Measurements from ENCODE around the gene PHLPP1.
"Not testable (repeated sequence)": the region's sequence is repeated elsewhere in the genome, so short reads cannot be mapped to it uniquely, and the experiment has no call there.

Gene PHLPP1

DNA sequence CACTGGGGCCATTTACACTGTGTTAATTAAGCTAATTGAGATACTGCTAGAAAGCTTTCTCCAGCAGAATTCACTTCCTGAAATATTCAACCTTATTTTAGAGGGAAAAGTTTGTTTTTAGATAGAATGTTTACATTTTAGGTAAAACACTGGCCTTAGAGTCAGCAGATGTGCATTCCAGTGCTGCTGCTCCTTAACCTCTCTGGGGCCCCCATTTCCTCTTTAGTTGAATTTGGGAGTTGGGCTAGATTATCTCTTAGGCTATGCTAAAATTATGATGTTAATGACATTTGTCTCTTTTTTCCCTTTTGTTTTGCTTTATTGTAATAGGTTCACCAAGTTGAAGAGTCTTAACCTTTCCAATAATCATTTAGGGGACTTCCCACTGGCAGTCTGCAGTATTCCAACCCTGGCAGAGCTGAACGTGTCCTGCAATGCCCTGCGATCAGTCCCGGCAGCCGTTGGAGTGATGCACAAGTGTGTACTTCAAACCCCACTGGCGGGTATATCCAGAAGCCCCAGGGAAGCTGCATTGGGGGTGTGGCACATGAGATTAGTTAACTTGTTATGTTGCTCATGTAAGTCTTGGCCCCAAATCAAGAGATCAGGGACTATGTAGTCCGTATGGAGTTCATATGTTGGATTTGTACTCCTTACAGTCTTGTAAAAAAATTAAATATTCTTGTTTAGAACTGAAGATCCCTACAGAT is 179.5 kb downstream of the PHLPP1 start:
- DNase-seq (ENCODE audit: low read depth in 2 of 2) = no peak

DNA sequence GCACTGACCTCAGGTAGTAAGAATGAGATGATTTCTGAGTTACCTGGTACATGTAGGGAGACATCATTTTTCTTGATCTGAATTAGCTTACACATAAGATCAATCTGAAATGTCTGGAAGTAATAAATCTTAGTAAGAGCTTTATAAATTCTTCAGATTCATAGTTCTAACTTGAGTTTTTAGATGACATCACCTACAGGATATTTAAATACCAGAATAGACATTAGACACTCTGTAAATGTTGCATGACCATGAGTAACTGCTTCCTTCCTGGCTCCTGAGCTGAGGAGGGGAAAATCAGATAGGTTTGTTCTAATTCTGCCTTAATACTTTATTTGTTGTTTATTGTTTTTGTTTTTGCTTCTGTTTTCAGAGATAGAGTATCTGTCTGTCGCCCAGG is 181.8 kb downstream of the PHLPP1 start:
- DNase-seq (ENCODE audit: low read depth in 2 of 2) = no peak

DNA sequence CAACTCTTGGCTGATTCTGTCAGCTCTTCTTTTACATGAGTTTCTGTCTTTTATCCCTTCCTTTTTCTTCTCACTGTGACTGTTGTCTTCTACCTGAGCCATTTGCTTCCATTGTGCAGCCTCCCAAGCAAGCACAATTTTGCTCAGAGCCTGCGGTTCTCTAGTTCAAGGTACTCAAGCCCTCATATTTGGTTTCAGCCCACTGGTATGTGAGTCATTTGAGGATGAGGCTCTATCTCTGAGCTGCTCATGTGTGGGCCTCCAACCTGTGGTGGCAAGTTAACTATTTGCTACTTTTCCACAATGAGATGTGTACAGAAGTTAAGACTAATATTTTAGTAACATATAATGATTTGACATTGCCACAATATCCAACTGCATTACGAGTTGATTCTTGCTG is 183.0 kb downstream of the PHLPP1 start:
- no peak for DNase-seq (ENCODE audit: low read depth in 2 of 2)

DNA sequence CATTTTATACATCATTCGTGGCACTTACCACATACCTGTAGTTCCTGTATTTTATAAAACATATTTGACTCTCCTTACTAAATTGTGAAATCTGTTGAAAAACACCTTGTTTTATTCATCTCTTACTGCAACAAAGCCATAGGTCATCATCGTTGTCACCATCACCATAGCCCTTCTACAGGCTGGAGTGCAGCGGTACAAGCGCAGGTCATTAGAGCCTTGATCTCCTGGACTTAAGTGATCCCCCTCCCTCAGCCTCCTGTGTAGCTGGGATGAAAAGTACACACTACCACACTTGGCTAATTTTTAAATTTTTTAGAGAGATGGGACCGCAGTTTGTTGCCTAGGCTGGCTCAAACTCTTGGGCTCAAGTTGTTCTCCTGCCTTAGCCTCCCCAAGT is 184.2 kb downstream of the PHLPP1 start:
- no peak for DNase-seq (ENCODE audit: low read depth in 2 of 2)

DNA sequence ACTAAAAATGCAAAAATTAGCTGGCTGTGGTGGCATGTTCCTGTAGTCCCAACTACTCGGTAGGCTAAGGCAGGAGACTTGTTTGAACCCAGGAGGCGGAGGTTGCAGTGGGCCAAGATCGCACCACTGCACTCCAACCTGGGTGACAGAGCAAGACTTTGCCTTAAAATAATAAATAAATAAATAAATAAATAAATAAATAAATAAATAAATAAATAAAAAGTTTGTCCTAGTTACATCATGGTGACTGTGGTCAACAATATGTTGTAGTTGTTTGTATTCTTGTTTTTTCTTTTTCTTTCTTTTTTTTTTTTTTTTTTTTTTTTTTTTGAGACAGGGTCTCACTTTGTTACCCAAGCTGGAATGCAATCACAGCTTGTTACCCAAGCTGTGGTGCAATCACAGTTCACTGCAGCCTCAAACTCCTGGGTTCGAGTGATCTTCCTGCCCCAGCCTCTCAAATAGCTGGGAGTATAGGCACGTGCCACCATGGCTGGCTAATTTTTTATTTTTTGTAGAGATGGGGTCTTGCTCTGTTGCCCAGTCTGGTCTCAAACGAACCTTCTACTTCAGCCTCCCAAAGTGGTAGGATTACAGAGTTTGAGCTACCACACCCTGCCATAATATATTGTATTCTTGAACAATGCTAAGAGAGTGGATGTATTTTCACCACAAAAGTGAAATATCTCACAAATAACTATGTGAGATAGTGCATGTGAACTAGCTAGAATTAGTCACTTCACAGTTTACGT is 185.0 kb downstream of the PHLPP1 start:
- DNase-seq (ENCODE audit: low read depth in 2 of 2) = no peak

DNA sequence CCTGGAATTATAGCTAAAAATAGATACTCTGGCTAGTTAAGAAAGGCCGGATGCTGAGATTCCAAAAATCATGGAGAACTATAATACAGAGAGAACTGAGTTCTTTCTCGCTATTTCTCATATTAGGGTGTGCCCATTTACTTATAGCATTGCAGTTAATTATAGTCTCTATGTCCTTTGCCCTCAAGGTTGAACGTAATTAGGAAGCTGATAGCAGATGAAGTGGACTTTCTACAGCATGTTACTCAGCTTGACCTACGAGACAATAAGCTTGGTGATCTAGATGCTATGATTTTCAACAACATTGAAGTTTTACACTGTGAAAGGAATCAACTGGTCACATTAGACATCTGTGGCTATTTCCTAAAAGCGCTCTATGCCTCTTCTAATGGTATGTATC is 187.4 kb downstream of the PHLPP1 start:
- DNase-seq (ENCODE audit: low read depth in 2 of 2) = no peak

DNA sequence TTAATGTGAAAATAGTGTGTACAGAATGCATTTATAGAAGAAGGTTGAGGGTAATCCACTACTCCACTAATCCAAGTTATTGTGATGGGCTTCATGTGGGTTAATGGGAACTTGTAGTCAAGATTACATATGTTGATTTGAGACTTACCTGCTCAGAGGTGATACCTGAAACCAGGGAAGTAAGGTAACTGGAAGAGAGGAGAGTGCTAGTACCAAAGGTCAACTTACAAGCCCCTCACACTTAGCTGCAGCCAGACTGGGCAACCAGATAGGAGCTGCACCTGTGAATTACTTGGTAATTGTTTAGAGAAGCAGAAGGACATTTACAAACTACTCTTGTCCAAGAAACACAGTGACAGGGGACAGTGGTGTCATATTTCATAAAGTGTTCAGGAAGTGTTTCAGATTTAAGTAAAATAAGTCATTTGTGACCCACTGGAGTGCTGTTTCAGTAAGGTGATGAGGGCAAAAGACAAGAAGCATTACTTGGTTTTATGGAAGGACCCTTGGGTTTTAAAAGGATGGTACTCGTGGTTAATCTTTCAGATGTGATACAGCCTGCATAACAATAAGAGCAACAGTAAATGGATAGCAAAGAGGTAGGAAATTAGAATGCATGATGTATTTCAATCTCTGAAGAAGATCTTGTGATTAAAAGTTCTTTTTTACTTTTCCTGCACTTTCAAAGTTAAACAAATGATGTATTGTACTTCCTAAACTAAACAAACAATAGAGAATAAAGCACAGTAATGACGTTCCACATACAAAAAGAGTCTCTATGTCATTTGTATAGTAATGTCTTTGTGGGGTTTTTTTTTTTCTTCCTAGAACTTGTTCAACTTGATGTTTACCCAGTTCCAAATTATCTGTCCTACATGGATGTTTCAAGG is 189.3 kb downstream of the PHLPP1 start:
- no peak for DNase-seq (ENCODE audit: low read depth in 2 of 2)

DNA sequence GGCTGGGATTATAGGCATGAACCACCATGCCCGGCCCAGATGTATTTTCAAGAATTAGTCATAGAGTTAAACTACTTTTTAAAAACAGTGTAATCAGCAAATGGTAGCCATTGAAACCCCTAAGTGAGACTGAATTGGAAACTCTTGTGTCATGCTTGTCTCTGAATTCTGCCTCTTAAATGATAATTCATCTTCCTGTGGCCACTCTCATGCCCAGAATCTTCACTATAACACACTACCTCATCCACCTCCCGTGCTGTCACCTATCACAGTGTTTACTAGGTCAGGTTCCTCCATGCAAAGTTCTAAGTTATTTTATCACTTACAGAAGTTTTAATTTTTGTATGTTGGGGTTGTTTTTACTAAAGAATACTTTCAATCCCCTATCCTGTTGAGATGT is 197.5 kb downstream of the PHLPP1 start:
- no peak for DNase-seq (ENCODE audit: low read depth in 2 of 2)

DNA sequence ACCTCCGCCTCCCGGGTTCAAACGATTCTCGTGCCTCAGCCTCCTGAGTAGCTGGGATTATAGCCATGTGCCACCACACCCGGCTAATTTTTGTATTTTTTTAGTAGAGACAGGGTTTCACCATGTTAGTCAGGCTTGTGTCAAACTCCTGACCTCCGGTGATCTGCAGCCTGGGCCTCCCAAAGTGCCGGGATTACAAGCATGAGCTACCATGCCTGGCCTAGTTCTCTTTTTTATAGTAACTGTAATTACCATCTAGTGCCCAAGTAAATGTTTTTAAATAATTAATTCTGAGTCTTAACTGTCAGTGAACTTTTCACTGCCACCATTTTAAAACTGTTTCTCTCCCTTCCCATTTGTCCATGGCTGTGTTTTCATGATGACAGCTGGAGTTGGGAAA is 198.5 kb downstream of the PHLPP1 start:
- not testable (repeated sequence) for DNase-seq (ENCODE audit: low read depth in 2 of 2)

DNA sequence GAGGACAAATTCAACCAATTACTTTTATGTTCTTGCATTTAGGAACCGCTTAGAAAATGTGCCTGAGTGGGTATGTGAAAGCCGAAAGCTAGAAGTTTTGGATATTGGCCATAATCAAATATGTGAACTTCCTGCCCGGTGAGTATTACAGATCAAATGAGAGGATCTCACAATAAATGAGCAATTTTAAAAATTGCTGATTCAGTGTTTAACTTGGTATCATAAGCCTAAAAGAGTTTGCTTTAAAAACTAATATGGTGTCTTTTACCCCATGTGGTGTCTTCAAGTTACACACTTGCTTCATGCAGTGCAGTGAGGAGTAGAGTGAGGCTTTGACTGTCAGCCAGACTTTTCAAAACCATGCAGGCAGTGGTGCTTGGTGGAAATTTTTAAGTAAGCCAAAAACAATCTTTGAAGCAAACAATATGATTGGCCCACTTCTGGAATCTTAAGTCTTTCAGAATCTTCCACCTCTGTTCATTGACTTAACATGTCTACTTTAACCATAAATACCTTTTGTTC is 199.6 kb downstream of the PHLPP1 start:
- DNase-seq (ENCODE audit: low read depth in 2 of 2) = no peak

DNA sequence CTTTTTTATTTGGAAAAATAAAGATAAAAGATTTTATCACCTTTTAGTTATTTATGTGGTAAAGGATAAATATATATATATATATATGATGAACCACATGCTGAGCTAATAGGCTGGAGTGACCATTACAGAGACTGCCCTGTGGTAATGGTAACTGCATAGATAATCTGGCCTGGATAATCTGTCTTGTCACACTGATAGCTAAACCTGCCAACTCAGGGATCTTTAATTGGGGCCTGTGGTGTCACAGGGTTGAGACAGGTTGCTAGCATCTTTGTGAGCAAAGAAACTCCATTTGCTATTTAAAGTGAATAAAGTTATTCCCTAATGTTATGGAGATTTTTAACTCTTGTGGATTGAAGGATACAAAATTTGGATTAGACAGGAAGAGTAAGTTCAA is 203.0 kb downstream of the PHLPP1 start:
- DNase-seq (ENCODE audit: low read depth in 2 of 2) = no peak

DNA sequence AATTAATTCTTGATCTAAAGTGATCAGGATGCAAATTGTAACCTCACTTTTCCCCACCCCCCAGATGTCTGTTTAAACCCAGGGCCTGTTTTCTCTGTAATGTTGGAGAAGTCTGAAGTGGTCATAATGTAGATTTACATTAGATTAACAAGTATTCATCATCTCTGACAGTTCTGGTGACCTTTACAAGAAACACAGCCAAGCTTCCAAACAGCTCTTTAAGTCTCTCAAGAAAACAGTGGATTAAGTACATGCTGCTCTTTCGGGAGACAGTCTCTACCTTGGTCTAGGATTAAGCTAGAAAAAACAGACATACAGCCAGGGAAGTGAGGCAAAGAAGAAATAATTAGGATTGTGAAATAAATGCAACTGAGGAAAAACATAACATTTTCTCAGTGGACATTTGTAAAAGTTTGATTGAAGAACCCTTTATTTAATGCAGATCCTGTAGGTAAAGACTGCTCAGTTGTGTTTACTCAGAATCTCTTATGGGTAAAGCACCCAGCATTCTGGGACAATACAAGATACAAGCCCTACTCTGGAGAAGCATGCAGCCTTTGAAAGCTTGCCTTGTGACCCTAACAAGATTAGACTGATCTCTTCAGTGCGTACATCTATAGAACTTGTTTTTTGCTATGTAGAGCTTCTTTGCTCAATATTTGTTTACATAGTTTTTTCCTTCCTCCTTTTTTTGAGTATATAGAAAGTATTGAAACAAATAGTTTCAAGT is 203.9 kb downstream of the PHLPP1 start:
- DNase-seq (ENCODE audit: low read depth in 2 of 2) = no peak

DNA sequence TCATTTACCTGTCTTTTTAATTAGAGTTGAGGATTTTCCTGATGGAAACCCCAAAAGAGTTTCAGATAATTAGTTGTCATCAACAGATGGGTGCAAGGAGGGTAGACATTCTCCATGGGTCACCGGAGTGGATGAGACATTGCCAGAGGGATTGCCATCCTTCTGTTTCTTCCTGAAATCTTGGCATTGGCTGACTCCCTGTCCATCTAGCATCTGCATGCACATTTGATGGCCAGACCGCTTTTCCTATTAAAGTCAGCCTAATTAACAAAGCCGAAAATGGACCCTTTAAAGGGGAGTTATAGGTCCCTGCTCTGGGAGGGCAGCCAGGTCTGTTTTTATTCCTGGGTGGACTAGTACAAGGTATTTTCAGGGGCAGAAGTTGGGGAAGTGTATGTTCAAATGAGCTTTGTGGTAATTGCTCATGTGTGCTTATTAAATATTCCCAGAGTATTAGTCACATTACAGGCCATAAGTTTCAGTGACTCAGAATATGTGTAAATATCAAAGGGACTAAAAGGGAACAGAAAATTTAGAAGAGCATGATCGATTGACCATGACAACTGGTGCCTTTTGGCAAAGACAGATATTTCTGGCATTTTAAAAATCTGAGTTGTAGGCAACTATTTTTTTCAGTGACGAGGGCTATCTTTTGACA is 209.8 kb downstream of the PHLPP1 start:
- no peak for DNase-seq (ENCODE audit: low read depth in 2 of 2)

DNA sequence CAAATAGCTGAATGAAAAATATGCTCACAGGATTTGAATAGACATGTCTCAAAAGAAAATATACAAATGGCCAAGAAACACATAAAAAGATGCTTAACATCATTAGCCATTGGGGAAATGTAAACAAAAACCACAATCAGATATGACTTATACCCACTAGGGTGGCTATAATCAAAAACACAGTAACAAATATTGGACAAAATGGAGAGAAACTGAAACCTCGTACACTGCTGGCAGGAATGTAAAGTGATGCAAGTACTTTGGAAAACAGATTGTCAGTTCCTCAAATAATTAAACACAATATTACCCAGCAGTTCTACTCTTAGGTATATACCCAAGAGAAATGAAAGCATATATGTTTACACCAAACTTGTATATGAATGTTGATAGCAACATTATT is 213.0 kb downstream of the PHLPP1 start:
- no peak for DNase-seq (ENCODE audit: low read depth in 2 of 2)

DNA sequence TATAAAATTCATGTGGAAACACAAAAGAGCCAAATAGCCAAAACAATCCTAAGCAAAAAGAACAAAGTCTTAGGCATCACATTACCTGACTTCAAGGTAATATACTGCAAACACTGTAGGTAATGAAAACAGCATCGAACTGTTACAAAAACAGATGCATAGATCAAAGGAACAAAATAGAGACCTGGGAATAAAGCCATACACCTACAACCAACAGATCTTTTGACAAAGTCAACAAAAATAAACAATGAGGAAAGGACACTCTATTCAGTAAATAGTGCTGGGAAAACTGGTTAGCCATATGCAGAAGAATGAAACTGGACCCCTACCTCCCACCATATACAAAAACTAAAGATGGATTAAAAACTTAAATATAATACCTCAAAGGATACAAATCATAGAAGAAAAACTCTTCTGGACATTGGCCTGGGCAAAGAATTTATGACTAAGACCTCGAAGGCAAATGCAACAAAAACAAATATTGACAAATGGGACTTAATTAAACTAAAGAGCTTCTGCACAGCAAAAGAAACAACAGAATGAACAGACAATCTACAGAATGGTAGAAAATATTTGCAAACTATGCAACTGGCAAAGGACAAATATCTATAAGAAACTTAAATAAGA is 218.0 kb downstream of the PHLPP1 start:
- no peak for DNase-seq (ENCODE audit: low read depth in 2 of 2)

DNA sequence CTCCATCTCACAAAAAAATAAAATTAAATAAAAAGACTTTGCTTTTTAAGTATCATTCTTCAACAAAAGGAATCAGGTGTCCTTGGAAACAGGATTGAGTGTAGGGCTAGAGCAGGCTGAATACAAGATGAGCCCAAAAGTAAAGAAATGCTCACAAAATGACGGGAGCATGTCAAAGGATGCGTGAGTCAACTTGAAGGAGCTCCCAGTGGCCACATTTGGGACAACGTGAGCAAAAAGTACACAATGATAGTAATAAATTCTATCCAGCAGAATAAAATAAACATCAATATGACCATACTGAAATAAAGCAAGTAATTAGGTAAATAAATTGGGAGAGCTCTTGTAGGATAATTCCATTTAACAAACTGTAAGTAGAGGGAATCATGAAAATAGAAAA is 220.7 kb downstream of the PHLPP1 start:
- DNase-seq (ENCODE audit: low read depth in 2 of 2) = no peak

DNA sequence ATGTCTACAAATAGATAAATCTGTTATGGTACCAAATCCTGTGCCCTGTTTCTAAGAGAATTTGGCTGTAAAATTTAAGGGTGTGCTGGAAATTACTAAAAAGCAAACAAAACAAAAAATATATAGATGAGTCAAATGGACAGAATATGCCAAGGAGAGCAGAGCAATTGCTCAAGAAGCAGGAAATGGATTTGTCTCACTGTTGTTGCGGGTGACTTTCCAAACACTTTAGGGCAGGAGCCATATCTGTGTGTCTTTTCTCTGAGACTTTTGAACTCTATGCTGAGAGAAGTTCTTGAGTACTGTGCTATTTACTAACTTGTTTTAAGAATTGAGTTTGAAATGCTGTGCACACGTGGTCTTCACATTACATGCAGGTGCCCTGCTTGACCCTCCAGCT is 221.7 kb downstream of the PHLPP1 start:
- DNase-seq (ENCODE audit: low read depth in 2 of 2) = no peak

DNA sequence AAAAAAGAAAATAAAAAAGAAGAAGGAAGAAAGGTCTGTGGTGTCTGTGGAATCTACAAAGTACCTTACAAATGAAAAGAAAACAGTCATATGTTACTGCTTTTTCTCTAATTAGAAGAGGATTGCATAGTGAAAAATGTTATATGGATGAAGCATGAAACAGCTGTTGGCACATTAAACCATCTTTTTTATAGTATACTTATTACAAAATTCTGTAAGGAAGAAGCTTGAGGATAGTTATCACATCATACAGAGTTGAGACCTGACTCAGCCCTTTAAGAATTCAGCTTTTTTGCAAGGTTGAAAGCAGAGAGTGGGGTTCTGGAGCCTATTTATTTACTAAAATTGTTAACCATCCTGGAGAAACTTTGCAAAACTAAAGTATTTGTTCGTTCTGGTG is 222.7 kb downstream of the PHLPP1 start:
- peak; percentile 39 to 44 for DNase-seq (ENCODE audit: low read depth in 2 of 2)

DNA sequence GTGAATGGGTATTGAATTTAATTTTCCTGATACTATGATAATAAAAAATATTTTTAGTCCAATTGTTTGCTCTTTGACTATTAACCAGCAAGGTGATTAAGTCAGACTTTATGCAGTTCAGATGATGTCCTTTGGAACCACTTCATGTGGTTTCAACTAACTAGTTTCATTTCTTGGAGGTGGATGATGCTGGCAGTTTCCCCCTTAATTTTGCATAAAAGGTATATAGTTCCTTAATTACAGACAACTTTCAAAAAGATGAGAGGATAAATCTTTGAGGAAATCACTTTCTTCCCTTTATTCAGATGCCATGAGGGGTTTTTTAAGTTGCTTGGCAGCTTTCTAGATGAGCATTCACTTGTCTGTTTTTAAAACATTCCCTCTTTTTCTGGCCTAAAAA is 223.1 kb downstream of the PHLPP1 start:
- DNase-seq (ENCODE audit: low read depth in 2 of 2) = no peak

DNA sequence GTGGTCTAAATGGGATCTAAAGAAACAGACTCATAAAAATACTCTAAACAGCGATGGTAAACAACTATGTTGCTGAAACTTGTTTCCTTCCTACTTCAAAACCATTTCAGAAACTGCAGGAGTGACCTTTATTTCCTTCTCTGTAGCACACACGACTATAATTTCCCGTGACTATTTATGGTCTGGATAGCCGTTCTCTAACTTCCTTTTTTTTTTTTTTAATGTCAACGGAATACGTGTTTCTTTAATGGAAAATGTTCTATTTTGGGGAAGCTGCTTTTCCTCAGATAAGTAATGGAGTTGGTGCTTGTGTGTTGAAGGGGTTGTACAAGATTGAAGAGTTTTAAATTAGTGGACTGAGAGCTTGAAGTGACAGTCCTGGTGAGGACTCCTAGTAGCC is 224.1 kb downstream of the PHLPP1 start:
- DNase-seq (ENCODE audit: low read depth in 2 of 2) = no peak

DNA sequence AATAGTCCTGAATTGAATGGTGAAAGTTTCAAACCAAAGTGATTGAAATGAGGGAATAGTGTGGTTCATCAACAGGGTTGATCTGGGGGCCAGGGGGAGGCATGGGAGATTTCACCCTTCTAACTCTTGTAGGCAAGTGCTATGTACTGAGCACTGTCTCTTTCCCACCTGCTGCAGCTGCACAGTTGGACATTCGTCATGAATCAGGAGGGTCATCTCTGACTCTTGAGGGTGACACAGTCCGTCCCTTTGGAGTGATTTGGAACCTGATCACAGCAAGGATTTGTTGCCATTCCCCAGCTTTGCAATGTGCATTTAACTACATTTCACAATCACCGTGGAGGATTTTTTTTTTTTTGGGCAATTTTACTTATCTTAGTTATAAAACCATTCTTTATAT is 224.6 kb downstream of the PHLPP1 start:
- DNase-seq (ENCODE audit: low read depth in 2 of 2) = no peak

Measured in fibroblast of skin of left biceps (primary cell).